Kidney epithelial cell (primary cell): ENCODE results near the gene CSE1L. TPM values are rescaled to one million over a fixed set of nuclear protein-coding genes. Genes with fewer than 3 reads are reported as not detected.
"Not testable (repeated sequence)": the region's sequence is repeated elsewhere in the genome, so short reads cannot be mapped to it uniquely, and the experiment has no call there.

ENCODE experiments used
- DNase-seq: peaks from one replicate; pipeline ENCODE4 v3.0.0-alpha.2; 2010; ENCODE audit warnings: low read depth
- H3K27me3 ChIP-seq: 2 replicates; pipeline ENCODE4 v1.6.0; 2011; ENCODE audit warnings: low read length; ENCODE audit not compliant: control insufficient read depth, insufficient read depth
- H3K36me3 ChIP-seq: 2 replicates; pipeline ENCODE4 v1.5.1; 2011; ENCODE audit warnings: low read length; ENCODE audit not compliant: control insufficient read depth, insufficient read depth
- H3K4me3 ChIP-seq: 2 replicates; pipeline ENCODE4 v1.5.1; 2011; ENCODE audit warnings: low read depth, mild to moderate bottlenecking, control low read depth, low read length
- CTCF ChIP-seq: IDR thresholded peaks from 2 replicates; pipeline ENCODE4 v1.5.1; 2011; ENCODE audit warnings: mild to moderate bottlenecking, moderate library complexity, low read length, control low read depth, inconsistent platforms; ENCODE audit not compliant: insufficient read depth, poor library complexity, severe bottlenecking
- total RNA-seq: library from RNA; depleted of rRNA; stranded (reverse); fragments of >200 nt; gene quantifications from 2 replicates; pipeline ENCODE4 v1.2.3, GENCODE V29; 2015

The CSE1L gene
- total RNA-seq, 1 donor from 2014 or later: 66.5 TPM

GRCh38 chr20:49091104-49091503, 45.0 kb downstream of the CSE1L start:
- H3K36me3 ChIP-seq: peaks cover 2% of the 10 kb centered on the region
- H3K4me3 ChIP-seq: no peak overlapping the region
- no peak for DNase-seq
- TF ChIP-seq CTCF: no peak
- H3K27me3 ChIP-seq: no peaks in the 10 kb centered on the region

GRCh38 chr20:49091762-49092161, 45.6 kb downstream of the CSE1L start:
- H3K36me3 ChIP-seq: peaks cover 2% of the 10 kb centered on the region
- DNase-seq: no peak
- no peak for TF ChIP-seq CTCF
- H3K4me3 ChIP-seq: no peak overlapping the region
- H3K27me3 ChIP-seq: no peaks in the 10 kb centered on the region

DNA sequence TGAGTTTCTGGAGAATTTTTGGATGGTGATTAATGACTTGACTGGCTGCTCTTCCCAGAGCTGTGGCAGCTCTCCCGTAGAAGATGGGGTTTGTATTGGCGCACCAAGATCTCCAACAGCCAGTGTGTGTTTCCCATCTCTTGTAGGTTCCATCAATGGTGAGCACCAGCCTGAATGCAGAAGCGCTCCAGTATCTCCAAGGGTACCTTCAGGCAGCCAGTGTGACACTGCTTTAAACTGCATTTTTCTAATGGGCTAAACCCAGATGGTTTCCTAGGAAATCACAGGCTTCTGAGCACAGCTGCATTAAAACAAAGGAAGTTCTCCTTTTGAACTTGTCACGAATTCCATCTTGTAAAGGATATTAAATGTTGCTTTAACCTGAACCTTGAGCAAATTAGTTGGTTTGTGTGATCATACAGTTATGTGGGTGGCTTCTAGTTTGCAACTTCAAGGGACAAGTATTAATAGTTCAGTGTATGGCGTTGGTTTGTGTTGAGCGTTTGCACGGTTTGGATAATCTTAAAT, 50.2 kb downstream of the CSE1L start:
- no peak for TF ChIP-seq CTCF

GRCh38 chr20:49097159-49097558, 51.0 kb downstream of the CSE1L start:
- no peaks in the 10 kb centered on the region for H3K27me3 ChIP-seq
- no peak for DNase-seq
- H3K4me3 ChIP-seq: no peak overlapping the region
- H3K36me3 ChIP-seq: peaks cover 1% of the 10 kb centered on the region
- no peak for TF ChIP-seq CTCF

More for the DNA sequence above, 50.2 kb downstream of the CSE1L start:
- Histone ChIP-seq H3K36me3 (peaks cover 1% of the 10 kb centered on the region), H3K4me3 (no peak overlapping the region), H3K27me3 (no peaks in the 10 kb centered on the region)
- no peak for DNase-seq

DNA sequence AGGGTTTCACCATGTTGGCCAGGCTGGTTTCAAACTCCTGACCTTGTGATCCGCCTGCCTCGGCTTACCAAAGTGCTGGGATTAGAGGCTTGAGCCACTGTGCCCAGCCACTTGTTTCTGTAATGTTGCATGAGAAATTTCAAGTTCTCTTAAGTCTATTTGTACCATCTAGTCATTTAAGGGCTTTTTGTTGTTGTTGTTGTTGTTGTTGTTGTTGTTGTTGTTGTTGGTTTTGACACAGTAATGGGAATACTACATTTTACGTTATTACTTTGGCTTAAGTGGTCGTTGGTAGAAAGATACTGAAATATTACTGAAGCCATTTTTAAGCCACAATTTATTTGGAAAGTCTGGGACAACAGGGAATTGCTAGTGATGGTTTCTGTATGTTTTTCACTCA, 52.0 kb downstream of the CSE1L start:
- Histone ChIP-seq H3K27me3 (no peaks in the 10 kb centered on the region), H3K4me3 (no peak overlapping the region), H3K36me3 (peaks cover 3% of the 10 kb centered on the region)
- TF ChIP-seq CTCF: no peak
- no peak for DNase-seq

DNA sequence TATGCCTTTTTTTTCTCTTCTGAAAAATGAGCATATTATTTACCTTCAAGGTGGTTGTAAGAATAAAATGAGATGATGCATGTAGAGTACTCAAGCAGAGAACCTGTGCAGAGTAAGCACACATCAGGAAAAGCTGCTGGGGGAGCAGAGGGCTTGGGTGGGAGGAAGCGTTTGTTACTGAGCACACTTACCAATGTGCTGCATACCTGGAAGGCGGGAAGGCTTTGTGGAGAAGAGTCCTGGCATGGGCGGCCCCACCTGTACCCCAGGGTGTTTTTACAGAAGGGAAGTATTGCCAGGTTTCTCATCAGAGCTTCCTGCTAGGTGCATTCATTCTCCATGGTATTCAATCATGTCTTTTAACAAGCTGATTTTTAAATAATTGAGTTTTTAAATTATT, 52.9 kb downstream of the CSE1L start:
- peaks cover 3% of the 10 kb centered on the region for H3K36me3 ChIP-seq

GRCh38 chr20:49100292-49100691, 54.2 kb downstream of the CSE1L start:
- not testable (repeated sequence) for H3K27me3 ChIP-seq, DNase-seq, H3K36me3 ChIP-seq, H3K4me3 ChIP-seq

More for the DNA sequence above, 52.9 kb downstream of the CSE1L start:
- TF ChIP-seq CTCF: no peak
- Histone ChIP-seq H3K4me3 (no peak overlapping the region), H3K27me3 (no peaks in the 10 kb centered on the region)
- no peak for DNase-seq
